Activated CD8-positive, alpha-beta memory T cell treated with anti-CD3 and anti-CD28 coated beads for 1 hour (primary cell): Measurements from ENCODE around the gene IP6K3.

ENCODE experiments used
- DNase-seq, 2 donors: peaks; one replicate each; pipeline ENCODE4 v3.0.0-alpha.2; 2020; ENCODE audit warnings: low read depth in 1 of 2; ENCODE audit errors: extremely low read depth in 1 of 2

Gene IP6K3

GRCh38 chr6:33742092-33742491, 4.6 kb downstream of the IP6K3 start:
- DNase-seq, result no peak

GRCh38 chr6:33740794-33741193, 5.9 kb downstream of the IP6K3 start:
- DNase-seq, result no peak

- no peak for DNase-seq
These were observed 6.5 kb downstream of the IP6K3 start for GRCh38 chr6:33740204-33740608.

GRCh38 chr6:33739571-33739970, 7.1 kb downstream of the IP6K3 start:
- no peak for DNase-seq

GRCh38 chr6:33738879-33739278, 7.8 kb downstream of the IP6K3 start:
- no peak for DNase-seq

GRCh38 chr6:33738153-33738552, 8.6 kb downstream of the IP6K3 start:
- DNase-seq, result no peak

GRCh38 chr6:33737267-33738026, 9.3 kb downstream of the IP6K3 start:
- no peak for DNase-seq

- no peak for DNase-seq
These were observed 11.5 kb downstream of the IP6K3 start for GRCh38 chr6:33735216-33735615.

GRCh38 chr6:33733709-33734007, 13.0 kb downstream of the IP6K3 start:
- no peak for DNase-seq

GRCh38 chr6:33732817-33733708, 13.6 kb downstream of the IP6K3 start:
- no peak for DNase-seq

GRCh38 chr6:33732385-33732784, 14.3 kb downstream of the IP6K3 start:
- DNase-seq, result no peak

- DNase-seq, result no peak
These were observed 14.9 kb downstream of the IP6K3 start for GRCh38 chr6:33731751-33732282.

- no peak for DNase-seq
These were observed 15.7 kb downstream of the IP6K3 start for GRCh38 chr6:33731035-33731434.

- DNase-seq, result no peak
These were observed 16.1 kb downstream of the IP6K3 start for GRCh38 chr6:33730611-33731010.

- DNase-seq, result no peak
These were observed 17.6 kb downstream of the IP6K3 start for GRCh38 chr6:33729059-33729458.

- no peak for DNase-seq
These were observed 18.3 kb downstream of the IP6K3 start for GRCh38 chr6:33728438-33728837.

GRCh38 chr6:33727932-33728331, 18.8 kb downstream of the IP6K3 start:
- no peak for DNase-seq

- no peak for DNase-seq
These were observed 19.6 kb downstream of the IP6K3 start for GRCh38 chr6:33727126-33727525.

- DNase-seq, result no peak
These were observed 20.0 kb downstream of the IP6K3 start for GRCh38 chr6:33726696-33727095.

GRCh38 chr6:33725891-33726673, 20.6 kb downstream of the IP6K3 start:
- no peak for DNase-seq

GRCh38 chr6:33725222-33725621, 21.5 kb downstream of the IP6K3 start:
- no peak for DNase-seq
